K562 (cell line): ENCODE results near the gene FYB1. TPM values are rescaled to one million over a fixed set of nuclear protein-coding genes. Genes with fewer than 3 reads are reported as not detected.

Source experiments
- ADNP ChIP-seq: fragments of 200-800 bp; sonication (Bioruptor generic); IDR thresholded peaks from 2 replicates; pipeline ENCODE4 v1.6.1; 2016; ENCODE audit warnings: missing genetic modification characterization, missing compliant biosample characterization
- ARID4B ChIP-seq: sonication (generic); formaldehyde crosslinking; IDR thresholded peaks from 2 replicates; pipeline ENCODE4 v1.8.0; 2022; ENCODE audit warnings: mild to moderate bottlenecking, missing genetic modification reagents
- ATF3 ChIP-seq, 2 experiments: fragments of 450-650 bp in 1 of 2; sonication (generic) in 1 of 2; formaldehyde crosslinking in 1 of 2; IDR thresholded peaks in 1 of 2; conservative IDR thresholded peaks in 1 of 2; 2 replicates each; pipeline versions ENCODE4 v1.6.1 to v1.8.1; 2016 to 2023; ENCODE audit warnings: mild to moderate bottlenecking in 2 of 2, moderate library complexity in 2 of 2, inconsistent platforms in 1 of 2, missing genetic modification reagents in 1 of 2
- FOS ChIP-seq: IDR thresholded peaks from 3 replicates; pipeline ENCODE4 v1.6.1; 2011; ENCODE audit not compliant: insufficient read length; ENCODE audit errors: extremely low read depth
- HOMEZ ChIP-seq: fragments of 250-450 bp; sonication (Bioruptor Pico); IDR thresholded peaks from 2 replicates; pipeline ENCODE4 v1.4.0; 2020; ENCODE audit warnings: mild to moderate bottlenecking, moderate library complexity
- MBD2 ChIP-seq: sonication (generic); IDR thresholded peaks from 2 replicates; pipeline ENCODE4 v1.6.1; 2016; ENCODE audit warnings: low read depth, borderline replicate concordance
- MED1 ChIP-seq: sonication (generic); formaldehyde crosslinking; IDR thresholded peaks from 2 replicates; pipeline ENCODE4 v1.8.1; 2023; ENCODE audit warnings: missing genetic modification reagents, borderline replicate concordance
- NONO ChIP-seq, 2 experiments: fragments of 200-400 bp in 1 of 2; fragments of 450-650 bp in 1 of 2; formaldehyde crosslinking in 1 of 2; IDR thresholded peaks; 2 replicates each; pipeline ENCODE4 v1.6.1; 2017; ENCODE audit warnings: low read depth in 2 of 2, mild to moderate bottlenecking in 2 of 2, moderate library complexity in 2 of 2, low read length in 1 of 2
- NR2C2 ChIP-seq, 2 experiments: fragments of 200-800 bp in 1 of 2; sonication (Bioruptor generic) in 1 of 2; sonication (generic) in 1 of 2; formaldehyde crosslinking in 1 of 2; IDR thresholded peaks; 2 replicates each; pipeline versions ENCODE4 v1.6.1 to v1.8.0; 2016 to 2022; ENCODE audit warnings: mild to moderate bottlenecking in 1 of 2, missing compliant biosample characterization in 1 of 2, missing genetic modification characterization in 1 of 2, missing genetic modification reagents in 1 of 2
- PTBP1 ChIP-seq: fragments of 200-400 bp; formaldehyde crosslinking; IDR thresholded peaks from 2 replicates; pipeline ENCODE4 v1.6.1; 2017; ENCODE audit warnings: low read depth, low read length
- SAFB2 ChIP-seq: fragments of 200-400 bp; formaldehyde crosslinking; IDR thresholded peaks from 2 replicates; pipeline ENCODE4 v1.6.1; 2018; ENCODE audit warnings: borderline replicate concordance, low read length, low read depth, moderate library complexity; ENCODE audit not compliant: severe bottlenecking
- SREBF1 ChIP-seq: fragments of 150-350 bp; IDR thresholded peaks from 2 replicates; pipeline ENCODE4 v1.6.1; 2014; ENCODE audit warnings: antibody characterized with exemption, low read depth, low read length, borderline replicate concordance
- TEAD4 ChIP-seq, 2 experiments: sonication (generic) in 1 of 2; formaldehyde crosslinking in 1 of 2; IDR thresholded peaks; 2 replicates each; pipeline versions ENCODE4 v1.6.1 to v1.8.0; 2012 to 2022; ENCODE audit warnings: borderline replicate concordance in 1 of 2, inconsistent platforms in 1 of 2, low read length in 1 of 2, mild to moderate bottlenecking in 1 of 2, missing genetic modification reagents in 1 of 2
- YY1 ChIP-seq, 3 experiments: IDR thresholded peaks; 2 replicates each; pipeline ENCODE4 v1.6.1; 2011; ENCODE audit warnings: low read length in 2 of 3, mild to moderate bottlenecking in 2 of 3, moderate library complexity in 2 of 3, borderline replicate concordance in 1 of 3, control low read depth in 1 of 3, low read depth in 1 of 3; ENCODE audit not compliant: insufficient read depth in 3 of 3, insufficient replicate concordance in 2 of 3, control insufficient read depth in 1 of 3, insufficient read length in 1 of 3; ENCODE audit errors: extremely low read depth in 1 of 3
- ZC3H4 ChIP-seq: sonication (generic); formaldehyde crosslinking; IDR thresholded peaks from 2 replicates; pipeline ENCODE4 v1.9.0; 2021; ENCODE audit warnings: missing genetic modification reagents, borderline replicate concordance
- ZNF586 ChIP-seq: fragments of 450-650 bp; formaldehyde crosslinking; conservative IDR thresholded peaks from 2 replicates; pipeline ENCODE4 v1.4.0; 2020; ENCODE audit warnings: mild to moderate bottlenecking, moderate library complexity
- polyA plus RNA-seq, 8 experiments: library from polyadenylated mRNA; depleted of rRNA in 4 of 8; stranded (reverse) in 5 of 8; unstranded in 3 of 8; fragments of >200 nt; fragmentation: Nextera tagmentation in 2 of 8; fragmentation: Illumina TruSeq in 1 of 8; extraction: Ambion mirVana in 2 of 8; extraction: Trizol in 1 of 8; gene quantifications; 2 replicates each; pipeline versions ENCODE4 v1.2.1 to v1.2.3, GENCODE V29; 2011 to 2014; ENCODE audit warnings: inconsistent platforms in 1 of 8, missing spikeins in 1 of 8
- total RNA-seq, 7 experiments: library from RNA; depleted of rRNA in 6 of 7; stranded (reverse); fragments of >200 nt in 6 of 7; fragmentation: Illumina TruSeq in 2 of 7; extraction: Trizol in 2 of 7; gene quantifications; 2 replicates each; pipeline versions ENCODE4 v1.2.1 to v1.2.3, GENCODE V29; 2011 to 2021; ENCODE audit warnings: low replicate concordance in 1 of 7

The FYB1 gene
- total and polyA plus RNA-seq, 9 of the 15 experiments (the other 6 are each of a cell fraction or from before 2014, with no cell fraction given) = 4.7 to 31.5 (median 9.7) TPM

- peak; percentile 57; the same call in 1 of the 2 replicates for TF ChIP-seq ARID4B (CRISPR knock-in tag)
- TF ChIP-seq SAFB2 = no peak
- TF ChIP-seq ZC3H4 (CRISPR knock-in tag) = peak; percentile 85
- TF ChIP-seq YY1 (IDR thresholded peaks at IDR 0.05; ENCODE audit: borderline replicate concordance in 1 of 3, control insufficient read depth in 1 of 3, extremely low read depth in 1 of 3, insufficient read depth in 3 of 3, insufficient read length in 1 of 3, insufficient replicate concordance in 2 of 3, low read depth in 1 of 3, low read length in 2 of 3) = peak in 1 of 3 experiments; percentile 10
- no peak for TF ChIP-seq NR2C2 (CRISPR knock-in tag; IDR thresholded peaks at IDR 0.05)
- peak; percentile 49; the same call in 1 of the 2 replicates for TF ChIP-seq NR2C2 (tag; IDR thresholded peaks at IDR 0.05)
- peak; percentile 34; the same call in 1 of the 2 replicates for TF ChIP-seq ATF3 (IDR thresholded peaks at IDR 0.05)
- TF ChIP-seq ATF3 (CRISPR knock-in tag; conservative IDR thresholded peaks at IDR 0.05) = no peak
- no peak for TF ChIP-seq MBD2
- 0 out of 2 replicates have a peak, but pooled peaks have one; percentile 11 for TF ChIP-seq TEAD4 (IDR thresholded peaks at IDR 0.05; ENCODE audit: low read length)
- TF ChIP-seq TEAD4 (CRISPR knock-in tag; IDR thresholded peaks at IDR 0.05; ENCODE audit: borderline replicate concordance) = no peak
- TF ChIP-seq ADNP (tag) = no peak
- TF ChIP-seq NONO (IDR thresholded peaks at IDR 0.05; ENCODE audit: low read depth in 2 of 2, low read length in 1 of 2) = no peak
- TF ChIP-seq HOMEZ (CRISPR knock-in tag) = 0 out of 2 replicates have a peak, but pooled peaks have one; percentile 30
- TF ChIP-seq SREBF1 = no peak
- no peak for TF ChIP-seq ZNF586
- no peak for TF ChIP-seq FOS
- no peak for TF ChIP-seq PTBP1
- no peak for TF ChIP-seq MED1 (CRISPR knock-in tag)
These were observed 146.2 kb downstream of the FYB1 start (continued) for GRCh38 chr5:39072925-39073766.
